SHP77 treated with DMSO at 0.1 percent for 48 hours (cell line): ENCODE data around the gene CACHD1.
A peak's percentile ranks its signal among the peaks of the same experiment; 100 is the strongest.

Source experiments
- DNase-seq: peaks from one replicate; lab custom pipeline; 2025; lab: John Stamatoyannopoulos, UW

Gene CACHD1

DNA sequence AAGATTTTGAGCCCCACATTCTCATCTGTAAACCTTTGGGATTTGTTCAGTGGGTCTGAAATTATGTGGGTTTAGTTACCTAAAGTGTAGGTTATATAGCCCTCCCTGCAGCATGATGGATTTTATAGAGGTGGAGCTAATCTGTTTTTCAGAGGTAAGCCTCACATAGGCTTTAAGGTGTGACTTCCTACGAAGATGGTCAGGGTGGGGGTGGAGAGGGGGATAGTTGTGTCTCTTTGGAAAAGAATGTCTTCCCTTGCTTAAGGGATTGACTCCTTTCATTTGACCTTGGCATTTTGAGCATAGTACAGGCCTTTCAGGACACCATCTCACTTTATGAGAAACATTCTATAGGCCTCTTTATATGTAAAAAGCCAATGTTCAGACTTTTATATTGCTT is 3.4 kb downstream of the CACHD1 start:
- no peak for DNase-seq

DNA sequence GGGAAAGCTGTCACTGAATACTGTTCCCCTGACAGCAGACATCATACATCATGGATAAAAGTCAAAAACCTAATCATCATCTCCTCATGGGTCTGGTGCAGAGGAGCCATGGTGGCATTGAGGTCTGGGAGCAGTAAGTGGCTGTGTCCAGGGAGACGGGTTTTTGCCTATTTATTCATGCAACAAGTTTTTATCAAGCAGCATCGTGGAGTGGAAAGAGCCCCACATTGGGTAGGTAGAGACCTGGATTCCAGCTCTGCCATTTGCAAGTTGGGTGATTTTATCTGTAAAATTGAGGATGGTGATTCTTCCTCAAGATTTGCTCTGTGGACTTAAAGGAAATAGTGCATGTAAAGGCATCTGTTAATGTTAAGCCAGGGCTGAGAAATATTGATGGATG is 4.2 kb downstream of the CACHD1 start:
- DNase-seq: no peak

DNA sequence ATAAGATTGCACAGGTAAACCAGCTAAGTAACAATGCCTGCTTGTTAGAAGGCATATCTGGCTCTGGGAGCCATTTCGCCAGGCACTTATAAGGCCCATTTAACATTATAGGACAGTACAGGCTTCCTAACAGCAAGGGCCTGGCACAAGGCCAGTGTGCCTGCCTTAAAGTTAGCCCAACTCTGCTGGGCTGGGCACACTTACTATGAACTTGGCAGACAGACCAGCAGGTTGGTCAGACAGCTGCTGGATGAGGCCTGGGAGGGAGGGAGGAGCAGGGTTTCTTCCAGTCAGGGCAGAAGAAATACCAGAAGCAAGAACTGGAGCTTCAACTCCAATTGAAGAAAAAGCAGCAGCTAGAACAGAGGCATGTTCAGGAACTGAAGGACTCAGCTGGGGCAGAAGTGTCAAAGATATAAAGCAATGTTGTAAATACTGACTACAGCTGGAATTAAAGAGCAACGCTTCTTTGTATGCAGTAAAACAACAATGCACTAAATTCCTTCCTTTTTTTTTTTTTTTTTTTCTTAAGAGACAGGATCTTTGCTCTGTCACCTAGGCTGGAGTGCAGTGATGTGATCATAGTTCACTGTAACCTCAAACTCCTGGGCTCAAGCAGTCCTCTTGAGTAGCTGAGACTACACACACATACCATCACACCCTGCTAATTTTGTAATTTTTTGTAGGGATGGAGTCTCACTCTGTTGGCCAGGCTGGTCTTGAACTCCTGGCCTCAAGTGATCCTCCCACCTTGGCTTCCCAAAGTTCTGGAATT is 4.9 kb downstream of the CACHD1 start:
- DNase-seq: no peak

DNA sequence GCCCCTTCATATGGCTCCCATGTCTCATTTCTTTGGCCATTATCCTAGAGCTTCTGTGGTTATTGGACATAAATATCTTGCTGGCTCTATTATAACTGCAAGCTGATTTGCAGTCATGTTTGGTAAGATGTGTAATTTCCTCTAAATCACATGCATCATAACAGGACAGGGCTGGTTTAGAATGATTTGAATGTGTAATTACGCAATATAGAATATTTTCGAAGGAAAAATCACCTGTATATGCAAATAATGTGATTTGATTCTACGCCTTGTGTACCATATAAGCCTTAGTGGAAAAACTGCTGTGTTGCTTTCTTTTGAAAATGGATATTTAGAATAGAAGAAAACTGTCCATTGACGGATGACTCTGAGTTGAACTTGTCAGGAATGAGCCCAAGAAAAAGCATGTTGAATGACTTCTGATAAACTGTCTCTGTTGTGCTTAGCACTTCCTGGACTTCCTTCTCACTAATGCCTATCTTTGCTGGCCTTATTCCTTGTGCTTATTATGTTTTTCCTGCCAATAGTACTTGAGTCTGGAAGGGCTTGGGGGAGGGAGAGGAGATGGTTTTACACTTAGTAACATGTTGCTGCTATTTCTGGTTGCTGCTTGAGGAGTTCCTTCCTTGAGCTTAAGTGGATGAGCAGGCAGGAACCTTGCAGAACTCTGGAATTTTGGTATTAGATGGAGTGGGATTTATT is 6.5 kb downstream of the CACHD1 start:
- DNase-seq: no peak

DNA sequence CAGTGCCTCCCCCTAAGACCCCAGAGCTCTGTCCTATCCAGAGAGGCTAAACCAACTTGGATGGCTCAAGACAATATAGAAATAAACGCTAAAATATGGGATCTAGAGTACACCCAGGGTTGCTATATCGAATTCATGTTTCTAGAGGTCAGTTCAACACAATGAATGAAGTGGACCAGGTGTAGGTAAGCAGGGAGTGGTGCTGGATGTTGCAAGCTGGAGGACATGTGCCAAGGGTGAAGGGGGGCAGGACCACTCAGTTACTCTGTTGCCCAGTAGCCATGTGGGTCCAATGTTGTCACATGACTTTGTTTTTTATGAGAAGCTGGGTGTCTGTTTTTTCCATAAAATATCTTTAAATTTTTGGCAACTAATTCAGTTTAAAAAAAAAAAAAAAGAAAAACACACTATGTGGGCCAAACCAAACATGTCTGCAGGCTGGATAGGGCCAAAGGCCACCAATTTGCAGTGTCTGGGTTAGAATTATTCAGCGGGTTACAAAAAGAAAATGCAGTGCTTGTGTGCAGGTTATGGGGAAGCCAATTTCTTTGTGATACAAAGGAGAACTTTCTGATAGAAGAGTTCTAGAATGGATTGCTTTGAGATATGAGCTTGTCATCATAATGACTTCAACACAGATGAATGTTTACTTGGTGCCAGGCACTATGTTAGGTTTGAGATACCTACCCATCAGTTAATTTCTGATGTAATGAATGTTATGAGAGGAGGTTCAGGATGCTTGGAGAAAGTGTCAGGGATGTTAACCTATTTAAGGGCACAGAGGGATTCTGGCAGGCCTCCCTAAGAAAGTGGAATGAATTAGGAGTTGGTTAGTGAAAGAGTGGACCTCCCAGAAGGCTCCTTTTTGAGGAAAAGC is 8.9 kb downstream of the CACHD1 start:
- DNase-seq: no peak

DNA sequence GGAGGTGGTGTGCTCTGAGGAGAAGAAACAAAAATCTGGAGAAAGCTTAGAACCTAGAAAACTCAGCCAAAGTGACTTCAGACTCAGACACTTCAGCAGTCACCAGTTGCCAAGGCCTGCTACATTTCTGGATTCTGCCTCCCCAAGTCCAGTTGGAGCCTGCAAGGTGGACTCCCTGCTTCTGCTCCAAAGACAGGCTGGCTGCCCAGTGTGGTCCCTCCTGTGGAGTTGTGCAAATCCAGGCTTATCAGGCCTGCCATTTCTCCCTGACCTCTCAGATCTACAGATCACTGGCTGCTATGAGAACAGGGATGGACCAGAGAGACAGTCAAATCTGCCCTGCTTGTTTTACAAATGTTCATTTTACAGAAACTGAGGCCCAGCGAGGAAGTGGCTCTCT is 9.9 kb downstream of the CACHD1 start:
- no peak for DNase-seq

DNA sequence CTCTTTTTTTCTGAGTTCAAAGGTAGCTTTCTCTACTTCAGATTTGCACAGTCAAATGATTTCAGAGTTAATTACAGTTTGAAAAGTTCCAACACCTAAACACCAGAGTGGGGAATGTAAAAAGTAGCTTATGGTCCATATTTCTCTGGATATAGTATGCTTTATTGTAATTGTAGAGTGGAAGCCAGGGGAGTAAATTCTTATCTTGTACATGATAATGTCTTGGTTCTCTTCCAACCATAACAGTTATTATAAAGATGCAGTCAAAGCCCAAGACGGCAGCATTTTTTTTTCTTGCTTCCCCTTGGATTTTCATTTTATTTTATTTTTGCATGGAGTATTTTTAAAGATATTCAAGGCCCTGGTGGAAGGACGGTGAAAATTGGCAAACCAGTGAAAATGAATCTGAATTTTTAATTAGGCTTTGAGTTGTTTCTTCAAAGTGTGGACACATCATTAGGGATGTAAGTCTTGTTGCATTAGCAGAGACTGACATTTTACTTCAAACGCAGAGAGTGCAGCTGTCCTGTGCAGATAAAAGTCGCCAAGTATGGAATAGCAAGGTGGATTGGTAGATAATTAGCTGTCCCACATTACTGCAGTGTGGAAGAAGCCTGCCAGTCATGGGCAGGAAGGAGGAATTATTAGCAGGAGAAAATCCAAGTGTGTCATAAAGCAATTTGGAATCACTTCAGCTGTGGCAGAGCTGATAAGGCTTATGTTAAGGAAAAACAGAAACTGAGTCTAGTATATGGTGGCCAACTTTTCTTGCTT is 11.3 kb downstream of the CACHD1 start:
- DNase-seq: no peak

DNA sequence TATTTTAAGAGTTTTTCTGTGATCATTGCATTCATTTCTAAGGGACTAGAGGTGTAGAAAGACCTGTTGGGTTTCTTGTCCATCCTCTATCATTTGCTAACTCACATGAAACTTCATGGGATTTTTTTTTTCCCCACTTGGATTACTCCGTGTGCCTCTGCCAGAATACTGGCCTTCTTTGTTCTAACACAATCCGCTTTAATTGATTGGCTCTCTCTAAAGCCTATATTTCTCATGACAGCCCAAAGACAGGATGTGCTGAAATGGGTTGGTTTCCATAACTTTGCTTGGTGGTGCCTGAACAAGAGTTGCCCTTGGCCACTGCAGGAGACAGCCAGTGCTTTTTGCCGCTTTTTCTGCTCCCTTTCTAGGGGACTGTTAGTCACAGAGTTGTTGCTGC is 12.2 kb downstream of the CACHD1 start:
- no peak for DNase-seq

DNA sequence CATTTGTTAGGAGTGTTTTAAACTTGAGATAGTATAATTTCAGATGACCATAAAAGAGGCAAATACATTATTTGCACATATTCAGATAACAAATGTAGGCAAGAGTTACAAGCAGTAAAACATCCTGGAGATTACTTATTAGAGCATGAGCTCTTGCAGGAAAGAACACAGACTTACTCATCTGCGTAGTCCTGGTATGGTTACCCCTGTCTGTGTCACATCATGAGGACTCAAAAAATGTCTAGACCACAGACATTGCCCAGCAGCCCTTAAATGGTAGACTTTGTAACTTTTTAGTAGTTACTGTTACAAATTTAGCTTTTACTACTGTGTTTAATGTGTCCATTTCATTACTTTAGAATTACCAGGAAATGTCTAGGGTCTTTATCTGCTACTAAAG is 12.8 kb downstream of the CACHD1 start:
- DNase-seq: no peak

DNA sequence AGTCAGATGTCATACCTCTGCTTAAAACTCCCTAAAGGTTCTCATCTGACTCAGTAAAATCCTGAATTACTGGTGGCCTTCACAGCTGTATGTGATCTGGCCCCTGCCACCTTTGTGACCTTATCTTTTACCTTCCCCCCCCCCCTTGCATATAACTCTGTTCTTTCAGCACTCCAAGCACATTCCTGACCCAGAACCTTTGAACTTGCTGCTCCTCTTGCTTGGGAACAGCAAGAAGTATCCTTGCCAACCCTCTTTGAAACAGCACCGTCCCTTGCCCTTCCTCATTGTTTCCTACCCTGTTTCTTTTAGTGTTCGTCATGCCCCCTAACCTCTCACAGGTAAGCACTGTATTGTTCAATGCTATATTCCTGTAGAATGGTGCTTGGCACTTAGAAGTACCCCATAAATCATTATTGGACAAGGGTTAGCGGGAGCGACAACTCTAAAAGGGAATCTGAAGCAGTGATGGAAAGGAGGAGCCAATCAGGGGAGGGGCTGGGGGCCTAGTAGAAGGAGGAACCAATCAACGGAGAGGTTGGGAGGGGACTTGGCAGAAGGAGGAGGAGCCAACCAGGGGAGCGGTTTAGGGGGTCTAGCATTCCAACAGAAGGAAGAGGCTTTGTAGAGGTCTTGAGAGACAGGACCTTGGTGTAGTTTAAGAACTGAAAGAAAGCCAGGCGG is 13.9 kb downstream of the CACHD1 start:
- no peak for DNase-seq

DNA sequence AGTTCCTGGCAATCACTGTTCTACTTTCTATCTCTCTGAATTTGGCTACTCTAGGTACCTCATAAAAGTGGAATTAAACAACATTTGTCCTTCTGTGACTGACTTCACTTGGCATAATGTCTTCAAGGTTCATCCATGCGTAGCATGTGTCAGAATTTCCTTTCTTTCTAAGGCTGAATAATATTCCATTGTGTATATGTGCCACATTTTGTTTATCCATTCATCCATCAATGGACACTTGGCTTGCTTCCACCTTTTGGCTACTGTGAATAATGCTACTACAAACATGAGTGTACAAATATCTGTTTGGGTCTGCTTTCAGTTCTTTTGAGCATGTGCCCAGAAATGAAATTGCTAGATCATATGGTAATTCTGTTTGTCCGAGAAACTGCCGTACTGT is 14.7 kb downstream of the CACHD1 start:
- no peak for DNase-seq

DNA sequence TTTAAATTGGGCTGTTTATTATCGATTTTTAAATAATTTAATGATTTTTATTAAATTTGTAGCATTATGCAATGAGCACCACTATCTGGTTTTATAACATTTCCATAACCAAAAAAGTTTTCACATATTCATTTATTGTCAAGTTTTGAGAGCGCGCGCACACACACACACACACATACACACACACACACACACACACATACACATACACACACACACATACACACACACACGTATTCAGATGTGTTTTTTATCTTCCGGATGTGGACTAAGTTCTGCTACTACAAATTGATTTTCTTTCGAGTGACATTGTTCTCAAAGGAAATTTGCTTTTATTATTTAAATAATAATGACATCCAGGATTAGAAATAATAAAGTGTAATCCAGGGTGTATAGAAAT is 16.3 kb downstream of the CACHD1 start:
- DNase-seq: no peak

DNA sequence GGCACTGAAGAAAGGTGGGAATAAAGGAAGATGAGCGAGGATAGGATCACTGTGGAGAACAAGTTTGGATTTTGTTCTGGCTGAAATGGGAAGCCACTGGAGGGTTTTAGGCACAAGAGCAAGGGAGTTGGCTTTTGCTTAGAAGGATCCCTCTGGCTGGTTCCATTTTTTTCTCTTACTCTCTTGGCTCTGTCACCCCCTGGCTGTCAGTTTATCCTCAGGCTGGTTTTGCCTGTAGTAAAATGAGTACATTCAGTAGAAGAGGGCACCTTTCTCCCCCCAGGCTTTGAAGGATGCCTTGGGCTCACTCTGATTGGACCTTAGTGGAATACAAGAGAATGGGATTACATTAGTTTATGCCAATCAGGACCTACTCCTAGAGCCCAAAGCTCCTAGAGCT is 17.1 kb downstream of the CACHD1 start:
- DNase-seq: no peak

DNA sequence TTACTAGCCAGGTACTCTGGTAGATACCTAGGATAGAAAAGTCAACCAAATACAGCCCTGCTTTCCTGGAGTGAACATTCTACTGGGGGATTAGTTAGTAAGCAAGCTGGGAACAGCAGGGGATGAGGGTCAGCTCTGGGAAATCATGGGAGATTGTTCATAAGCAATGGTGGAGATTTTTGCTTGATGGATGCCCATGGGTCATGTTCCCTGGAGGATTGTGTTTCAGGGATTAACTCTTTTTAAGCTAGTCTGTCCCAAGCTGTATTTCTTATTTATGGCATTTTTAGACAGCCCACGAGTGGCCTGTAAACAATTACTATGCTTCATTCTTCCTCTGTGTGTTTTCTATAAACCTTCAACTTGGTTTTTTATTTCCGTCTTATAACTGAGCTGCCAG is 18.9 kb downstream of the CACHD1 start:
- DNase-seq: no peak

DNA sequence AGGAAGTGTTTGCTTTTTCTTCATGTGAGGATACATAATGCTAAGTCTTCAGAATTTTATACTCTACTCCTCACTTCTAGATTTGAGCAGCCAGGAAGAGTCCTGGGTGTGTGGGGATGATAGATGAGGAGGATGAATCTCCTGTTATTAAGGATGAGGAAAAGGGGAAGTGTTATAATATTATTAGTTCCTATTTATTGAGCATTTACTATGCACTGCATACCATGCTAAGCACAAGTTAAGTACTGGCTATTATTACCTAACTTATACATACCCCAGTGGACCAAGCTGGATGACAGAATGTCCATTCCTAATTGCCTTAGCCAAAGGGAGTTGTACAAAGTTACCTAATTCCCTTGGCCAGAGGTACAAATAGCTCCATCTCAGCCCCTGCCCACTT is 19.8 kb downstream of the CACHD1 start:
- no peak for DNase-seq

DNA sequence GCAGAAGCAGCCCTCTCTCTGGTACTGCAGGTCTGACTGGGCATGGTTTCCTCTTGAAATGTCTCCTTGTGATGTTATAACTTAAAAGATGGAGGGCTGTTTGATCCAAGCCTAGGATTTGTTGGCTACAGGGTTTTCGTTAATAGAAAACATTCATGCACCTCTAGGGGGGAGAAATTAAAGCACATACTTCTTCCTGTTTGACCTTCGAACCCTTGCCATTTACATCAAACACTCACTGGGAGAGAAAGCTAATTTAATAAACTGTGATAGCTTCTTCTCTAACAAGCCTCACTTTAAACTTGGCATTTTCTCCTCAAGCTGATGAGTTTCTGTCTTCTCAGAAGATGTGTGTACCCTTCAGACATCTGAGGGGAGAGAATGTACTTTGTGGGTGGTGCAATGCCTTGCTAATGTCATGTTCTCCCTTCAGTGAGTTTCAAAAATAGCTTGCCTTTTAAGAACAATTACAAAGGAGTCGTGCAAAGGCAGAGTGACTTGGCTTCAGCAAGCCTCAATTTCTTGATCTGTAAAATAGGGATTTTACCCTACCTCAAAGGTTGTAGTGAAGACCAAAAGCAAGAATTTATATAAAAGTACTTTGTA is 20.4 kb downstream of the CACHD1 start:
- DNase-seq: no peak

DNA sequence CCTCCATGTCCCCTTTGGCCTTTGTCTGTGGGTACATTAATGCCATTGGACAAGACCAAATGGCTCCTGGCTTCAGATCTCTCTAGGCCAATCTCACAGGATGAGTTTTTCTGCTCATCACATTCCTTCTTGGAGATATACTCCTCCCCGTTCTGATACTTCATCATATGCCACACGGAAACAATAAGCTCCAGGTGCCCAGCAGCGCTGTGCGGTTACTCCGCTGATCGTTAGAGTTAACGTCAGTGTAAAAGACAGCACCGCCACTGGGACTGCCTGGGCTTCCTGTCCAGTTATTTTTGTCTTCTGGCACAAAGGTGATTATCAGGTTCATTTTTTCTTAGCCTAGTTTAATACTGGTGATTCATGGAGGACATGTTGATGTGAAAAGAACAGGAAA is 22.5 kb downstream of the CACHD1 start:
- no peak for DNase-seq

DNA sequence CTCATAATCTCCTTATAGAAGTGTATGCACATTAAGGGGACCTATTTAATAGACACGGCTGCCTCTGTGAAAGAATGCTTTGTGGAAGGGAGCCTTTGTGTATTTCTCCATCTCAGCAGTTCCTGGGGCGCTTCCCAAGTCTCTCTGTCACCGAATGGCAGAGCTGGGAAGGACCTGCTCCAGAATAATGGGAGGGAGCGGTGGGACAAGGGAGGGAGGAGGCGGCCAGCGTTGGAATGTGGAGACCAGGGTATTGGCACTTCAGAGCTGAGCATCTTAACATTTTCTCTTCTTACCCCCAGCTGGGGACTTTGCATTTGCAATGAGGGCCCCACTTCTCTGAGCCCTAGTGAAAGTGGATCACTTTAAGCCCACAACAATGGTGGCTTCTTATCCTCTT is 23.9 kb downstream of the CACHD1 start:
- DNase-seq: no peak

DNA sequence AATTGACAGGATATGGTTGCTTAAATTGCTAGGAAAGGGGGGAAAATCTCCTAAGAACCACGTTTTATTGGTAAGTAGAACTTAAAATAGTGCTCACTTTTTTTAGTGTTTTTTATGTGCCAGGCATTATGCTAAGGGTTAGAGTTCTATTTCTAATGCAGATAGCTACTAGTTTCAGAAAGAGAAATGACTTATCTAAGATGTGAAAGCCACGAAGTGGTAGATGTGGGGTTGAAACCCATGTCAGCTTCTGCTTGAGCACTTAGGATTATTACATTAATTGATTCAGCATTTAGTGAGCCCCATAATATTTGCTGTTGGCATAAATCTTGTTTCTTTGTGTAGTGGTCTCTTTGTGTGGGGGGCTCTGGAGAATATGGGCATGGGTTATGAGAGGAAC is 24.7 kb downstream of the CACHD1 start:
- DNase-seq: no peak

DNA sequence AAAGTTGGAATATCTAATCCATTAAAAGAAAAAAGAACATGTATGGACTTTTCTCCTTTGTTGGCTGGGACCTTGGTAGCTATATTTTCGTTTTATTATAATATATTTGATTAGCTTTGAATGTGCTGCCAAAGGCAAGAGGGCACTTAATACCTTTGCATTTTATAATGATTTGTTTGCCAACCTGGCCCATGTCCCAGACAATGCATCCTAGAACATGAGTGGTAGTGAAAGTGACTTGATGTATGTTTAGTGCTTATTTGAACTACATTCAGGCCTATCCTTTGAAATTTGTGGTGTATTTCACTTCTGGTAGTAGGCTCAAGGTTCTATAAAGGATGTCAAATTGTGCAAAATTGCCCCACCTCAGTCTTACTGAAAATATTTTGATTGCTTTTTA is 25.9 kb downstream of the CACHD1 start:
- DNase-seq: peak; percentile 69

DNA sequence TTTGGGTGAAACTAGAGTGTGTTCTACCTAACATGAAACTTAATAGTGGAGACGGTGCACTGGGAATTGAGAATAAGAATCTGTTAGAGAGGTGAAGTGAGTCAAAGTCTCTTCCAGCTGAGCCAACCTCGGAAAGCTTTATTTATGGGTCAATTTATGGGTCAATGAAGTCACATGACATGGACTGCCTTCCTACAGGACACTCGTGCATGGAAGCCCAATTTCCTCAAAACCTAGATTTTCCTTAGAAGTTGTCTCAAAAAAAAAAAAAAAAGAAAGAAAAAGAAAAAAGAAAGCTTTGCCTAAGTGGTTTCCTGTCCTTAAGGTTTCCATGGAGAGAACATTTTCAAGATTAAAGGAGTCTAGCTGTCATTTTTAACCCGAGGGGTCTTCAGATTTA is 26.7 kb downstream of the CACHD1 start:
- no peak for DNase-seq
